H1 (cell line): ENCODE results near the gene SLC22A3. TPM values are rescaled to one million over a fixed set of nuclear protein-coding genes. Genes with fewer than 3 reads are reported as not detected.

ENCODE experiments used
- CHD7 ChIP-seq: fragments of 300-600 bp; sonication (generic); IDR thresholded peaks from 2 replicates; pipeline ENCODE4 v1.7.1; 2012; ENCODE audit warnings: low read length, moderate library complexity, mild to moderate bottlenecking, inconsistent platforms; ENCODE audit not compliant: insufficient replicate concordance
- CTCF ChIP-seq, 3 experiments: IDR thresholded peaks; 1 replicate in 2 of 3; 2 replicates in 1 of 3; pipeline versions ENCODE4 v1.5.1 to v1.6.1; 2011; ENCODE audit warnings: low read length in 3 of 3, mild to moderate bottlenecking in 3 of 3, inconsistent platforms in 2 of 3, low read depth in 1 of 3, moderate library complexity in 1 of 3; ENCODE audit not compliant: insufficient read depth in 1 of 3; ENCODE audit errors: control extremely low read depth in 1 of 3
- HDAC2 ChIP-seq, 2 experiments: fragments of 300-600 bp in 1 of 2; sonication (generic) in 1 of 2; IDR thresholded peaks; 2 replicates each; pipeline ENCODE4 v1.6.1; 2011 to 2012; ENCODE audit warnings: low read depth in 2 of 2, low read length in 2 of 2, mild to moderate bottlenecking in 2 of 2, moderate library complexity in 2 of 2, borderline replicate concordance in 1 of 2, inconsistent platforms in 1 of 2
- SIX5 ChIP-seq: IDR thresholded peaks from 2 replicates; pipeline ENCODE4 v1.6.1; 2011; ENCODE audit warnings: mild to moderate bottlenecking, low read depth, low read length
- TBP ChIP-seq: IDR thresholded peaks from 2 replicates; pipeline ENCODE4 v1.6.1; 2011; ENCODE audit warnings: low read depth, low read length, improper control_type of control experiment
- YY1 ChIP-seq: IDR thresholded peaks from 2 replicates; pipeline ENCODE4 v1.6.1; 2011; ENCODE audit warnings: low read depth, mild to moderate bottlenecking, low read length
- ZNF274 ChIP-seq: IDR thresholded peaks from 2 replicates; pipeline ENCODE4 v1.7.0; 2012; ENCODE audit warnings: low read length, borderline replicate concordance; ENCODE audit errors: extremely low read depth
- polyA plus RNA-seq, 7 experiments: library from polyadenylated mRNA; depleted of rRNA in 3 of 7; stranded (reverse) in 5 of 7; unstranded in 2 of 7; fragments of >200 nt in 5 of 7; fragments of 200-250 nt in 2 of 7; gene quantifications; 1 replicate in 5 of 7; 2 replicates in 1 of 7; 4 replicates in 1 of 7; pipeline versions ENCODE4 v1.2.1 to v1.2.3, GENCODE V29; 2011 to 2013; ENCODE audit warnings: missing spikeins in 2 of 7, mixed read lengths in 2 of 7
- total RNA-seq: library from RNA; stranded (reverse); fragmentation: NEBNext Ultra II Directional; extraction: Animal tissue kit (Norgen Biotek cat#: 25700); gene quantifications from 2 replicates; pipeline ENCODE4 v1.2.1, GENCODE V29; 2021

Gene SLC22A3
- total and polyA plus RNA-seq, 2 of the 8 experiments (the other 6 are each of a cell fraction or from before 2014, with no cell fraction given), result 1.0 to 2.9 TPM

GRCh38 chr6:160376445-160376844 lies 28.3 kb downstream of the SLC22A3 start (continued):
- TF ChIP-seq CHD7, result no peak
- TF ChIP-seq YY1, result no peak
- no peak for TF ChIP-seq SIX5
- no peak for TF ChIP-seq TBP
- TF ChIP-seq HDAC2 (IDR thresholded peaks at IDR 0.05; ENCODE audit: borderline replicate concordance in 1 of 2, low read depth in 2 of 2, low read length in 2 of 2), result no peak
- no peak for TF ChIP-seq ZNF274
- no peak for TF ChIP-seq CTCF (IDR thresholded peaks at IDR 0.05; ENCODE audit: control extremely low read depth in 1 of 3, insufficient read depth in 1 of 3, low read depth in 1 of 3, low read length in 3 of 3)
